ENCODE data around the gene RARRES1.

DNA sequence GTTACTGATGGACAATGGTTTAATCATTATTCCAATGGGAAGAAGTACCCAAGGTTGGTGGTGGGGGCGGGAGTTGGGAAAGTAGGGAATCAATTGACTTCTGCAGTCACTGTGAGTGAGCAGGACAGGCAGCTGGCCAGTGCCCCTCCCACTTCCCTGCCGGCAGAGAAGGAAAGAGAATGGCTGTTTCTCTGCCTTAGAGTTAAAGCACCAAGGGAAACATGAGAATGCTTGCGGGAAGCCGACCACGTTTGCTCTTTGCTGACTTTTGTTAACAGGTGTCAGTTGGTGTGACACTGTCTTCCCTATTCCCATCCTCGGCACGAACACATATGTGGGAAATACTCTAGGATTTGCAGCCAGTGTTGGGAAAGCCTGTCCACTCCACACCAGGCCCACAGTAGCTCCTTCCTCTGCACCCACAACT lies 36.1 kb upstream of the RARRES1 start:
- TF ChIP-seq, protein P1, sequence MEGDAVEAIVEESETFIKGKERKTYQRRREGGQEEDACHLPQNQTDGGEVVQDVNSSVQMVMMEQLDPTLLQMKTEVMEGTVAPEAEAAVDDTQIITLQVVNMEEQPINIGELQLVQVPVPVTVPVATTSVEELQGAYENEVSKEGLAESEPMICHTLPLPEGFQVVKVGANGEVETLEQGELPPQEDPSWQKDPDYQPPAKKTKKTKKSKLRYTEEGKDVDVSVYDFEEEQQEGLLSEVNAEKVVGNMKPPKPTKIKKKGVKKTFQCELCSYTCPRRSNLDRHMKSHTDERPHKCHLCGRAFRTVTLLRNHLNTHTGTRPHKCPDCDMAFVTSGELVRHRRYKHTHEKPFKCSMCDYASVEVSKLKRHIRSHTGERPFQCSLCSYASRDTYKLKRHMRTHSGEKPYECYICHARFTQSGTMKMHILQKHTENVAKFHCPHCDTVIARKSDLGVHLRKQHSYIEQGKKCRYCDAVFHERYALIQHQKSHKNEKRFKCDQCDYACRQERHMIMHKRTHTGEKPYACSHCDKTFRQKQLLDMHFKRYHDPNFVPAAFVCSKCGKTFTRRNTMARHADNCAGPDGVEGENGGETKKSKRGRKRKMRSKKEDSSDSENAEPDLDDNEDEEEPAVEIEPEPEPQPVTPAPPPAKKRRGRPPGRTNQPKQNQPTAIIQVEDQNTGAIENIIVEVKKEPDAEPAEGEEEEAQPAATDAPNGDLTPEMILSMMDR (IDR thresholded peaks at IDR 0.05): no peak
- no peak for TF ChIP-seq POLR2A (IDR thresholded peaks at IDR 0.05)

Measured in breast epithelium (tissue), 3 donors.